Measurements from ENCODE around the gene ITGAD.

DNA sequence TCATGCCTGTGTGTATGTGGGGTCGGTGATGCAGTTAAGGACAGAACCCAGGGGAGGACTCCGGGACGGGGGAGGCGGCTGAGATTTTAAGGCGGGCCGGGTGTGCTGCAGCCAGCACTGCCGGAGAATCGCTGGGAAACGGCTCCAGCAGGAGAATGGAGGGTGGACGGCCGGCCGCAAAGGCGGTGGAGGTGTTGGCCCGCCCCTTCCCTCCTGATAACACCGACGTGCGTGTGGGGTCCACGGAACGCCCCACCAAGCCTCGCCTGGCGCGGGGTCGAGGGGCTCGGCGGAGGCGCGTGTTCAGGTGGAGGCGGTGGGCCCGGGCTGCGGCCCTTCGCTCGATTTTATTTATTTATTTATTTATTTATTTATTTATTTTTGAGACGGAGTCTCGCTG lies 48.8 kb downstream of the ITGAD start:
- no peak for TF ChIP-seq POLR2AphosphoS5 (IDR thresholded peaks at IDR 0.05; ENCODE audit: low read depth, low read length)
- no peak for TF ChIP-seq POLR2A (IDR thresholded peaks at IDR 0.05; ENCODE audit: low read depth, low read length)
- TF ChIP-seq TAF1 (IDR thresholded peaks at IDR 0.05; ENCODE audit: borderline replicate concordance, low read depth, low read length): no peak

All from GM12892 (cell line).